CD4-positive, alpha-beta T cell (primary cell): ENCODE measurements around the gene RALGPS2. TPM values are rescaled to one million over a fixed set of nuclear protein-coding genes. Genes with fewer than 3 reads are reported as not detected.

Source experiments
- ATAC-seq: fragments of 200-7000 bp; cut with Tn5 transposase; one replicate; pipeline ENCODE4 v1.10.0; 2022; ENCODE audit warnings: mild to moderate bottlenecking; ENCODE audit not compliant: poor library complexity
- CTCF ChIA-PET: fragments of 350-600 bp; sonication (Branson Sonifier 250); formaldehyde crosslinking; loops from one replicate; lab custom pipeline; 2021; ENCODE audit warnings: antibody characterized with exemption, inconsistent platforms; lab: Charles Lee
- POLR2A ChIA-PET: fragments of 350-600 bp; sonication (Branson Sonifier 250); formaldehyde crosslinking; loops from one replicate; lab custom pipeline; 2021; ENCODE audit warnings: antibody characterized with exemption, inconsistent platforms; lab: Charles Lee
- DNase-seq, 14 experiments: peaks; one replicate each; pipeline ENCODE4 v3.0.0-alpha.2; 2013 to 2020; ENCODE audit warnings: mixed read lengths in 2 of 14
- H3K27ac ChIP-seq, 2 donors: one replicate each; pipeline versions ENCODE4 v1.5.1 to v1.7.0; 2013; ENCODE audit warnings: low read length in 2 of 2, low read depth in 1 of 2, mild to moderate bottlenecking in 1 of 2
- H3K27me3 ChIP-seq, 2 experiments: 1 replicate in 1 of 2; 2 replicates in 1 of 2; pipeline versions ENCODE4 v1.6.1 to v1.7.0; 2013; ENCODE audit warnings: low read length in 2 of 2, control low read depth in 1 of 2, mild to moderate bottlenecking in 1 of 2, moderate library complexity in 1 of 2; ENCODE audit not compliant: insufficient read depth in 2 of 2, control insufficient read depth in 1 of 2
- H3K36me3 ChIP-seq: one replicate; pipeline ENCODE4 v1.6.1; 2013; ENCODE audit warnings: low read length, control low read depth; ENCODE audit not compliant: insufficient read depth
- H3K4me1 ChIP-seq: one replicate; pipeline ENCODE4 v1.6.1; 2013; ENCODE audit warnings: low read length, control low read depth; ENCODE audit not compliant: insufficient read depth
- H3K4me3 ChIP-seq: one replicate; pipeline ENCODE4 v1.5.1; 2013; ENCODE audit warnings: mild to moderate bottlenecking, low read length, moderate library complexity
- H3K9me3 ChIP-seq, 2 experiments: 1 replicate in 1 of 2; 2 replicates in 1 of 2; pipeline versions ENCODE4 v1.6.1 to v1.7.0; 2013; ENCODE audit warnings: low read length in 2 of 2, mild to moderate bottlenecking in 2 of 2, control low read depth in 1 of 2, moderate library complexity in 1 of 2; ENCODE audit not compliant: control insufficient read depth in 1 of 2, insufficient read depth in 1 of 2
- H3K27ac Mint-ChIP-seq: one replicate; pipeline ENCODE4 v1.8.0; 2020; ENCODE audit warnings: mixed read lengths
- H3K27me3 Mint-ChIP-seq: one replicate; pipeline ENCODE4 v1.8.0; 2021; ENCODE audit warnings: mixed read lengths
- H3K36me3 Mint-ChIP-seq: one replicate; pipeline ENCODE4 v1.8.0; 2021; ENCODE audit warnings: low read depth, mixed read lengths
- H3K4me1 Mint-ChIP-seq: one replicate; pipeline ENCODE4 v1.8.0; 2021; ENCODE audit warnings: low read depth, mixed read lengths
- H3K4me3 Mint-ChIP-seq: one replicate; pipeline ENCODE4 v1.8.0; 2020; ENCODE audit warnings: mild to moderate bottlenecking, mixed read lengths
- H3K9me3 Mint-ChIP-seq: one replicate; pipeline ENCODE4 v1.8.0; 2020; ENCODE audit warnings: mixed read lengths
- CTCF ChIP-seq: fragments of 200-600 bp; IDR thresholded peaks from one replicate; pipeline ENCODE4 v1.8.0; 2022; ENCODE audit warnings: antibody characterized with exemption, mild to moderate bottlenecking
- intact Hi-C, 2 experiments: fragments of 100-400 bp; cut with DNase I in 1 of 2; cut with micrococcal nuclease in 1 of 2; formaldehyde crosslinking; loops; one replicate each; pipeline versions ENCODE4 v1.15.1 to v1.9.0; 2023 to 2025; cut with DNase I, micrococcal nuclease
- total RNA-seq, 174 experiments: library from RNA in 2 of 174; stranded (reverse) in 2 of 174; gene quantifications; one replicate each; pipeline ENCODE4 v1.2.3 and lab custom pipeline; 2021 to 2026

Gene RALGPS2
- total RNA-seq, 2 experiments from 2014 or later: 8.6 to 10.8 TPM

- no peak overlapping the region for H3K27ac Mint-ChIP-seq
- no peaks in the 10 kb centered on the region for H3K27me3 Mint-ChIP-seq
- Histone ChIP-seq H3K4me3 (no peak overlapping the region), H3K9me3 (peaks cover 0 to 15% of the 10 kb centered on the region in 2 experiments), H3K4me1 (no peaks in the 10 kb centered on the region), H3K27ac (no peak overlapping the region), H3K36me3 (no peaks in the 10 kb centered on the region), H3K27me3 (no peaks in the 10 kb centered on the region)
- ChIA-PET CTCF (no interaction called here), POLR2A (no interaction called here)
- TF ChIP-seq CTCF: no peak
- DNase-seq (no peak), ATAC-seq (no peak)
- H3K4me3 Mint-ChIP-seq: no peak overlapping the region
- no peaks in the 10 kb centered on the region for H3K36me3 Mint-ChIP-seq
- intact Hi-C loops: no loop called here
- H3K4me1 Mint-ChIP-seq: no peaks in the 10 kb centered on the region
- H3K9me3 Mint-ChIP-seq: no peaks in the 10 kb centered on the region
Observed at GRCh38 chr1:178961331-178961730, 236.3 kb downstream of the RALGPS2 start.

- H3K27ac Mint-ChIP-seq: no peak overlapping the region
- no peaks in the 10 kb centered on the region for H3K4me1 Mint-ChIP-seq
- no peak for TF ChIP-seq CTCF
- Histone ChIP-seq H3K27me3 (no peaks in the 10 kb centered on the region), H3K27ac (no peak overlapping the region), H3K4me3 (no peak overlapping the region), H3K36me3 (no peaks in the 10 kb centered on the region), H3K9me3 (peaks cover 0 to 15% of the 10 kb centered on the region in 2 experiments), H3K4me1 (no peaks in the 10 kb centered on the region)
- no peak for DNase-seq
- POLR2A ChIA-PET: no interaction called here
- intact Hi-C loops: no loop called here
- H3K4me3 Mint-ChIP-seq: no peak overlapping the region
- ATAC-seq: no peak
- H3K36me3 Mint-ChIP-seq: no peaks in the 10 kb centered on the region
- H3K27me3 Mint-ChIP-seq: no peaks in the 10 kb centered on the region
- no peaks in the 10 kb centered on the region for H3K9me3 Mint-ChIP-seq
- CTCF ChIA-PET: no interaction called here
Observed at GRCh38 chr1:178961868-178962267, 236.8 kb downstream of the RALGPS2 start.

GRCh38 chr1:178962853-178963711 is 238.0 kb downstream of the RALGPS2 start:
- Mint-ChIP-seq H3K4me3 (no peak overlapping the region), H3K27ac (no peak overlapping the region), H3K27me3 (no peaks in the 10 kb centered on the region), H3K36me3 (no peaks in the 10 kb centered on the region), H3K4me1 (no peaks in the 10 kb centered on the region), H3K9me3 (no peaks in the 10 kb centered on the region)
- no peaks in the 10 kb centered on the region for H3K27me3 ChIP-seq
- intact Hi-C loops: no loop called here
- DNase-seq (no peak), ATAC-seq (no peak)
- H3K4me1 ChIP-seq: no peaks in the 10 kb centered on the region
- TF ChIP-seq CTCF: no peak
- no peak overlapping the region for H3K27ac ChIP-seq
- POLR2A ChIA-PET: no interaction called here
- no peak overlapping the region for H3K4me3 ChIP-seq
- no peaks in the 10 kb centered on the region for H3K36me3 ChIP-seq
- peaks cover 0 to 15% of the 10 kb centered on the region in 2 experiments for H3K9me3 ChIP-seq
- CTCF ChIA-PET: no interaction called here
